OCI-LY3 (cell line): ENCODE measurements around the gene NPFF.

Experiments
- H2AFZ ChIP-seq: fragments of 200-600, 300-600 bp; shearing (Covaris generic); 2 replicates; pipeline ENCODE4 v1.6.0; 2014; ENCODE audit warnings: antibody characterized with exemption, low read depth, low read length
- H3K27ac ChIP-seq: fragments of 200-600, 300-600 bp; sonication (generic); 2 replicates; pipeline ENCODE4 v1.5.1; 2014; ENCODE audit warnings: mild to moderate bottlenecking, low read length, moderate library complexity, mixed read lengths
- H3K27me3 ChIP-seq: fragments of 200-600, 300-600 bp; sonication (generic); 2 replicates; pipeline ENCODE4 v1.6.1; 2014; ENCODE audit warnings: low read depth, low read length, mixed read lengths
- H3K36me3 ChIP-seq: fragments of 200-600, 300-600 bp; sonication (generic); replicated peaks from 2 replicates; pipeline ENCODE3; 2014; ENCODE audit warnings: low read depth, low read length, mixed read lengths
- H3K4me1 ChIP-seq: fragments of 300-600, 200-600 bp; sonication (generic); 2 replicates; pipeline ENCODE4 v1.6.1; 2014; ENCODE audit warnings: low read length, mixed read lengths
- H3K4me2 ChIP-seq: fragments of 200-600, 300-600 bp; sonication (generic); 2 replicates; pipeline ENCODE4 v1.6.1; 2014; ENCODE audit warnings: low read length, mixed read lengths
- H3K4me3 ChIP-seq: fragments of 300-600, 200-600 bp; sonication (generic); 2 replicates; pipeline ENCODE4 v1.5.1; 2014; ENCODE audit warnings: antibody characterized with exemption, mild to moderate bottlenecking, low read length, moderate library complexity
- H3K79me2 ChIP-seq: fragments of 300-600, 200-600 bp; shearing (Covaris generic); 2 replicates; pipeline ENCODE4 v1.6.1; 2014; ENCODE audit warnings: mild to moderate bottlenecking, low read length, mixed read lengths
- H3K9ac ChIP-seq: fragments of 300-600, 200-600 bp; shearing (Covaris generic); 2 replicates; pipeline ENCODE4 v1.6.0; 2014; ENCODE audit warnings: mild to moderate bottlenecking, low read length, moderate library complexity
- H3K9me3 ChIP-seq: fragments of 200-600, 300-600 bp; shearing (Covaris generic); 2 replicates; pipeline ENCODE4 v1.6.1; 2014; ENCODE audit warnings: low read length, mixed read lengths; ENCODE audit not compliant: insufficient read depth
- H4K20me1 ChIP-seq: fragments of 200-600, 300-600 bp; sonication (generic); 2 replicates; pipeline ENCODE4 v1.6.1; 2016; ENCODE audit warnings: low read length, mixed read lengths; ENCODE audit not compliant: insufficient read depth
- CTCF ChIP-seq: fragments of 200-600, 300-600 bp; sonication (generic); IDR thresholded peaks from 2 replicates; pipeline ENCODE4 v1.5.1; 2014; ENCODE audit warnings: antibody characterized with exemption, low read length, low read depth
- EZH2phosphoT487 ChIP-seq: fragments of 200-600 bp; shearing (Covaris generic); IDR thresholded peaks from 2 replicates; pipeline ENCODE4 v1.6.1; 2018; ENCODE audit warnings: antibody characterized with exemption, mixed run types, low read depth

Gene NPFF

GRCh38 chr12:53492830-53493609 is 14.3 kb downstream of the NPFF start:
- no peaks in the 10 kb centered on the region for H4K20me1 ChIP-seq
- H3K9me3 ChIP-seq: no peaks in the 10 kb centered on the region
- H2AFZ ChIP-seq: peak overlapping the region; percentile 69
- no peak for TF ChIP-seq EZH2phosphoT487
- TF ChIP-seq CTCF: no peak
- no peaks in the 10 kb centered on the region for H3K79me2 ChIP-seq
- peak overlapping the region; percentile 62 for H3K9ac ChIP-seq
- H3K27ac ChIP-seq: peak overlapping the region; percentile 12; the same call in 1 of the 2 replicates
- H3K36me3 ChIP-seq: peaks cover under 1% of the 10 kb centered on the region
- H3K4me3 ChIP-seq: peak overlapping the region; percentile 82
- peak overlapping the region; percentile 72 for H3K4me2 ChIP-seq
- H3K27me3 ChIP-seq: no peaks in the 10 kb centered on the region
- H3K4me1 ChIP-seq: peaks cover 7% of the 10 kb centered on the region

- H3K27ac ChIP-seq: no peak overlapping the region
- no peaks in the 10 kb centered on the region for H3K79me2 ChIP-seq
- H3K9ac ChIP-seq: no peak overlapping the region
- H4K20me1 ChIP-seq: no peaks in the 10 kb centered on the region
- H3K4me3 ChIP-seq: peak overlapping the region; percentile 82
- peaks cover 7% of the 10 kb centered on the region for H3K4me1 ChIP-seq
- H3K4me2 ChIP-seq: peak overlapping the region; percentile 72
- no peak overlapping the region for H2AFZ ChIP-seq
- peaks cover 4% of the 10 kb centered on the region for H3K36me3 ChIP-seq
- no peaks in the 10 kb centered on the region for H3K27me3 ChIP-seq
- TF ChIP-seq CTCF (no peak), EZH2phosphoT487 (no peak)
- no peaks in the 10 kb centered on the region for H3K9me3 ChIP-seq
Observed at GRCh38 chr12:53492188-53492587, 15.1 kb downstream of the NPFF start.

GRCh38 chr12:53489242-53489864 is 17.9 kb downstream of the NPFF start:
- Histone ChIP-seq H3K4me3 (no peak overlapping the region), H3K4me2 (no peak overlapping the region), H3K36me3 (peaks cover 8% of the 10 kb centered on the region), H3K27ac (no peak overlapping the region), H3K9me3 (no peaks in the 10 kb centered on the region), H3K9ac (no peak overlapping the region), H3K27me3 (no peaks in the 10 kb centered on the region), H3K79me2 (no peaks in the 10 kb centered on the region), H3K4me1 (peaks cover 7% of the 10 kb centered on the region), H2AFZ (no peak overlapping the region), H4K20me1 (no peaks in the 10 kb centered on the region; the same call in 1 of the 2 replicates)
- TF ChIP-seq CTCF (no peak), EZH2phosphoT487 (no peak)

- H2AFZ ChIP-seq: no peak overlapping the region
- H3K36me3 ChIP-seq: peaks cover 19% of the 10 kb centered on the region
- H3K27me3 ChIP-seq: no peaks in the 10 kb centered on the region
- no peaks in the 10 kb centered on the region for H3K79me2 ChIP-seq
- TF ChIP-seq CTCF (no peak), EZH2phosphoT487 (no peak)
- H3K9me3 ChIP-seq: no peaks in the 10 kb centered on the region
- H3K27ac ChIP-seq: no peak overlapping the region
- H4K20me1 ChIP-seq: peaks cover 21% of the 10 kb centered on the region
- H3K4me3 ChIP-seq: no peak overlapping the region
- no peak overlapping the region for H3K4me2 ChIP-seq
- no peak overlapping the region for H3K9ac ChIP-seq
- 0 out of 2 replicates have a peak, but pooled peaks cover 2% of the 10 kb centered on the region for H3K4me1 ChIP-seq
Observed at GRCh38 chr12:53486736-53487487, 20.4 kb downstream of the NPFF start.
